HG03457 (cell line): Measurements from ENCODE around the gene GOLGA6C.
"Not testable (repeated sequence)": the region's sequence is repeated elsewhere in the genome, so short reads cannot be mapped to it uniquely, and the experiment has no call there.

Experiments
- ATAC-seq: cut with Tn5 transposase; IDR thresholded peaks from one replicate; pipeline ENCODE4 v1.9.1; 2021; ENCODE audit warnings: moderate number of reproducible peaks; ENCODE audit not compliant: unreplicated experiment

The GOLGA6C gene

DNA sequence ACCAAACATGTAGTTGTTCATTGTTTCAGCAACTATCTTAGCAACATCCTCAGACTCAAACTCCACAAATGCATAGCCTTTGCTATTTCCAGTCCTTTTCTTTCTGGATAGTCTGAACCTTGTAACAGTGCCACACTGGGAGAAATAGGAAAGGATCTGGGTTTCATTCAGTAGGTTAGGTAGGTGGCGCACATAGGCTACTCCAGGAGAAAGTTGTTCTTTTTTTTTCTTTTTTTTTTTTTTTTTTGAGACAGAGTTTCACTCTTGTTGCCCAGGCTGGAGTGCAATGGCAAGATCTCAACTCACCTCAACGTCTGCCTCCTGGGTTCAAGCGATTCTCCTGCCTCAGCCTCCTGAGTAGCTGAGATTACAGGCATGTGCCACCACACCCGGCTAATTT is 5.8 kb upstream of the GOLGA6C start:
- not testable (repeated sequence) for ATAC-seq

DNA sequence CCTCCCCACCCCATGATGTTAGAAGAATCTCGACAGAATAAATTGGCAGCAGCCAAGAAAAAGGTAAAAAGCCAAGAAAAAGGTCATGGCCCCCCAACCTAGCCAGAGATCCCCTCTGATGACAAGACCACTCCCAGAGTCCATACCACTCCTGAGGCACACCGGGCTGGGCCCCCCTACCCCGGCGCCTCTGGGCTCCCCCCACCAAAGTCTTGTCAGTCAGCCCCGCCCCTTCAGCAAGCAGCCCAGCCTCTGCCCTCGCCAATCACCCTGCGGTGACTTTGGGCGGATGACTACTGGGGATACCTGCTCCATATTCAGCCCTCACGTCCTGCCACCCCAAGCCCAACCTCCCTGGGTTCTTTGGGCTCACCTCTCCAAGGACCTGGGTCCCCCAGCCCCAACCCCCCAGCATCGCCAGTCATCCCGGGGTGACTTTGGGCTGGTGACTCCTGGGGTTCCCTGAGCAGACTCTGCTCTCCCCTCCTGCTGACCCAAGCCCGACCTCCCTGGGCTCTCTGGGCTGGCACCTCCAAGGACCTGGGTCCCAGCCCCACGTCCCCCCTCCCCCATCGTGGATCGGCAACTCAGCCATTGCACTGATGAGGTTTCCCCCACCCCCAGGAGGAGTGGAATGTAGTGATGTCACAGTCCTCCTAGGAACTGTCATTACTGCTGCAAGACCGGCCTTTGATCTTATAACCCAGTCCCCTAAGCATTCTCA is 648 bp downstream of the GOLGA6C start:
- ATAC-seq, result not testable (repeated sequence)

DNA sequence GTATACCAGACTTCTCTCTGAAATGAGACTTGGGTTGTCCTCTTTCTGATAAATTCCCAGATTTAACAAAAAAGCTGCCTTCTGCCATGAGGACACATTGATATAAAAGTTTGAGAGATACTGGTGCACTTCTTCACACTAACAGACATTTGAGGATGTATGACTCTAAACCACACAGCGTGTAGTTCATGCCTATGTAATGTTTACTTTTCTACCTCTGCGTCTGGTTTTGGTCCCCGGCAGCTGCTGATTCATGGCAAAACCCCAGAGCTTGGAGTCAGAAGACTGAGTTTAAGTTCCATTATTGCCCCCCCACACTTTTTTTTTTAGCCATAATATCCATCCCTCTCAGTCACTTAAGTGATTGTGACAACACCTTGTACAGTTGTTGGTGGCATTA is 1.7 kb downstream of the GOLGA6C start:
- not testable (repeated sequence) for ATAC-seq

DNA sequence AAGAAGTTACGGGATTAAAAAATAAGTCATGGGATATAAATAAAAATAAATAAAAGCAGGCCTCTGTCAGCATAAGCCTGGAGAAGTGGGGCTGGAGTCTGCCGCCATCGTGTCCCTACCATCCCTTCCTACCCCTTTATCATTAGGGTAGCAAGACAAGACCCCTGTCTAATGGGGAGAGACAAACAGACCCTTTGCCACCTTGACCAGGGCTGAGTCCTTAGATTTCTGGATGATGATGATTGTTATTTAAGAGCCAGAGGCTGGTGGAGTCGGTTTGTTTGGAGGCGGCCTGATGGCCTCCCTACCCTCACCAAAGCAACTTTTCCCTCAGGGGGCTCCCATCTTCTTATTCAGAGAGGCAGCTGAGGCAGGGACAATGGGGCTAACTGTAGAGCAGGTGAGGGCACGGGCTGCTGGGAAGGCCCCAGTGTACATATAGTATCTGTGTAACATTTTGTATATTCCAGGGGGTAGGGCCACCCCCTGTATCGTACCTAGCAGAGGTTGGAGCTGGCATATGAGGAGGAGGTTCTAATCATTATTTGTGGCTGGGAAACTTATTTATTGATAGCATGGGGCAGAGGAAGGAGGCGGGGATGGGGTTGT is 15.7 kb downstream of the GOLGA6C start:
- ATAC-seq, result not testable (repeated sequence)

DNA sequence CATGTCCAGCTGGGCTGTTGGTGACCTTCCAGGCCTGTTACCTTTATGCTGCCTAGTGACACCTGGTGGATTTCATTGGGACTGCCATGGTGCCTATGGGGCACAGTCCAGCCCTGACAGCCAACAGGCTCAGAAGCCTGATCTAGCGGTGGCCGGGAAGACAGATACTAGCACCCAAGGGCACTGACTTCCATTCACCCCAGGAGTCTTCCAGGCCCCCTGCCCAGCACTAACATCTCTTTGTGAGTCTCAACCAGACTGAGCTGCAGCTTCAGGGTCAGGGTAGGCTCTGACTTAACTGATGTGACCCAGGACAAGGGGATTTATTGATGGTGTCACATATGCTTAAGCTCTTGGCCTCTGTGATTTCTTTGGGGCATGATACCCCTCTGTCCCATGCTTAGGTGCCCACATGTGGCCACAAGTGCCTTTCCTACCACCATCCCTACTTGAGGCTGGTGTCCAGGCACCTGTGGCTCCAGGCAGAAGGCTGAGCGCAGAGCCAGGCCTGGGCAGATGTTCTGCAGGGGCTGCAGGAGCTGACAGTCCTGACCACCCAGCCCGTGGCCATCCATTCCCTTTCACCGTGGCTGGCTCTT is 16.5 kb downstream of the GOLGA6C start:
- not testable (repeated sequence) for ATAC-seq

DNA sequence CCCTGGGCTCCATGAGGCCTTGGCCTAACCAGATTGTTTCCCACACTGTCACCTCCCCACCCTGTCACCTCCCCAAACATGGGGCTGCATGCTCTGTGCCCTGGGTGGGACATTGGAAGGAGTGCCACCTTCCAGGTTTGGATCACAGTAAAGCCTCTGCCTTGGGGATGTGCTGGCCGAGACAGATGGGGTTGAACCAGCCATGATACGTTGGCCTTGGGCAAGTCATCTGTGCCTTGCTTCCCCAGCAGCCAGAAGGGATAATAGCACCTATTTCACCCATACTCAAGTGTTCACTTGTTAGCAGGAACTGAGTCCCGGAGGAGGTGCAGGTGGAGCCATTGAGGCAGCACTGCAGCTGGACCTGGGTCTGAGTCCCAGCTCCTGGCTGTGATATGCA is 17.5 kb downstream of the GOLGA6C start:
- not testable (repeated sequence) for ATAC-seq

DNA sequence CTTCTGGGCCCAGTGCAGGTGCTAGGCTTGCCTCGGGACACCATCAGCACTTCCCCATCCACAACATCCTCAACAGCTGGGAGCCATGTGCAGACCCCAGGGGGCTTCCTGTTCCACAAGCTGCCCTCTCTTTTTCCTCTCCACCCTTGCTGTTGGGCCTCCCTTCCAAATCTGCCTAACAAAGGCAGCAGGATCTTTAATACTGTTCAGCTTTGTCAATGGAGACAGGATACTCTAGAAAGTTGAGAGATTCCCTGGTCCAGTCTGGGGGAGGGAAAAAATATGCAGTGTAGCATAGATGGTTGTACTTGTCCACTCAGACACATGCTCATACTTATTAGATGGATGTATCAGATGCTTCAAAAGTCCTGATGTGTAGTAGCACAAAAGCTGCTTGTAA is 20.4 kb downstream of the GOLGA6C start:
- not testable (repeated sequence) for ATAC-seq

DNA sequence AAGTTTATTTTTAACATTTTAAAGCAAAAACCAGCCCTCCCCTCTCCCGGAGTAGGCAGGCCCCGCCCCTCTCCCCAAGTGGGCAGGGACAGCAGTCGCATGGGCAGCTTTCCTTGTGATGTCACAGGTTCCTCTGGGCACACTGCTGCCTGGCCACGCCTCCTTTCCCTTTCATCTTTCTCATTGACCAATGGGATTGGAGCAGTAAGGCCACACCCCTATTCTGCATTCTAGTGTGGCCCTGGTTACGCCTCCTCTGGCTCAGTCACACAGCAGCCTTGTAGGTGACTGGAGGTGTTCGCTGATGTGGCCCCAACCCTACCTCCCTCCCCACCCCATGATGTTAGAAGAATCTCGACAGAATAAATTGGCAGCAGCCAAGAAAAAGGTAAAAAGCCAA is 24.4 kb downstream of the GOLGA6C start, which contains the start of gene GOLGA6D:
TSS of gene GOLGA6D (plus strand) at position 264 of the 400 bp plus-strand sequence. CDS start at position 305, 41 bp downstream.
- ATAC-seq, result not testable (repeated sequence)

DNA sequence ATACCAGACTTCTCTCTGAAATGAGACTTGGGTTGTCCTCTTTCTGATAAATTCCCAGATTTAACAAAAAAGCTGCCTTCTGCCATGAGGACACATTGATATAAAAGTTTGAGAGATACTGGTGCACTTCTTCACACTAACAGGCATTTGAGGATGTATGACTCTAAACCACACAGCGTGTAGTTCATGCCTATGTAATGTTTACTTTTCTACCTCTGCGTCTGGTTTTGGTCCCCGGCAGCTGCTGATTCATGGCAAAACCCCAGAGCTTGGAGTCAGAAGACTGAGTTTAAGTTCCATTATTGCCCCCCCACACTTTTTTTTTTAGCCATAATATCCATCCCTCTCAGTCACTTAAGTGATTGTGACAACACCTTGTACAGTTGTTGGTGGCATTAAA is 26.0 kb downstream of the GOLGA6C start:
- not testable (repeated sequence) for ATAC-seq

DNA sequence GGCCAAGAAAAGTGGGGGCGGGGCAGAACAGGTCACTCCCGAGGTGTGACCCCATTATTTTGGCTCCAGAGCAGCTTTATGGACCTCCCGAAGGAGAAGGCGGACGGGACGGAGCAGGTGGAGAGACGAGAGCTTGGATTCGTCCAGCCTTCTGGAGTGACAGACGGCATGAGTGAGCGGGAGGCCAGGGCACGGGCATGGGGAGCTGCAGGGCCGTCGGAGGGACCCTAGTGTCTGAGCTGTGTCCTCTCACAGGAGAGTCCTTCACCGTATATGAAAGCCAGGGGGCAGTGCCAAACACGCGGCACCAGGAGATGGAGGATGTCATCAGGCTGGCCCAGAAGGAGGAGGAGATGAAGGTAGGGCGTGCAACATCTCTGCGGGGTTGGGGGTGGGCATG is 35.5 kb downstream of the GOLGA6C start:
- not testable (repeated sequence) for ATAC-seq

DNA sequence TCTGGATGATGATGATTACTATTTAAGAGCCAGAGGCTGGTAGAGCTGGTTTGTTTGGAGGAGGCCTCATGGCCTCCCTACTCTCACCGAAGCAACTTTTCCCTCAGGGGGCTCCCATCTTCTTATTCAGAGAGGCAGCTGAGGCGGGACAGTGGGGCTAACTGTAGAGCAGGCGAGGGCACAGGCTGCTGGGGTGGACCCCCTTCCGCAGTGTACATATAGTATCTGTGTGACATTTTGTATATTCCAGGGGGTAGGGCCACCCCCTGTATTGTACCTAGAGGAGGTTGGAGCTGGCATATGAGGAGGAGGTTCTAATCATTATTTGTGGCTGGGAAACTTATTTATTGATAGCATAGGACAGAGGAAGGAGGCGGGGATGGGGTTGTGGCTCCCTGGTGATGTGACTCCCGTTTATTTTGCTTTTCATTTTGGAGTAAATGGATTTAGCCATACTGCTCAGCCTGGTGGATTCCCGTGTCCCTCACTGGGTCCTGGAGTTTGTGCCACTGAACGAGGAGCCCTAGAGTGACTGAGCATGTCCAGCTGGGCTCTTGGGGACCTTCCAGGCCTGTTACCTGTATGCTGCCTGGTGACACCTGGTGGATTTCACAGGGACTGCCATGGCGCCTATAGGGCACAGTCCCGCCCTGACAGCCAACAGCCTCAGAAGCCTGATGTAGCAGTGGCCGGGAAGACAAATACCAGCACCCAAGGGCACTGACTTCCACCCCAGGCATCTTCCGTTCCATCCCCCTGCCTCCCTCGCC is 40.6 kb downstream of the GOLGA6C start:
- not testable (repeated sequence) for ATAC-seq

DNA sequence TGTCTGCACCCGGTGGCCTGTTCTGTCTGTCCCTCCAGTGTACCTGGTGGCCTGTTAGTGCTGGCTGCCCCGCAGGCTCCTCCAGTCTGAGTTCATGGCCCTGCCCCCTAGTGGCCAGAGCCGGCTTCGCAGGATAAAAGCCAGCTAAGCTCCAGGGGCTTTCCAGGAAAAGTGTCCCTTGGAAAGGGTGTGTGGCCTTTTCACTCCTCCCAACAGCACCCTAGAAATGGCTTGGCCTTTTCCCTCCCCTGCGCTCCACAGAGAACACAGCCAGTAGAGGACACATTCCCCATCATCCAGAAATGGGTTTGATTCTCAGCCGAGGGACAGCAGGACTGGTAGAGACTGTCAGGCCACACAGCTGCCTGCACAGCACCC is 41.2 kb downstream of the GOLGA6C start:
- ATAC-seq, result not testable (repeated sequence)

DNA sequence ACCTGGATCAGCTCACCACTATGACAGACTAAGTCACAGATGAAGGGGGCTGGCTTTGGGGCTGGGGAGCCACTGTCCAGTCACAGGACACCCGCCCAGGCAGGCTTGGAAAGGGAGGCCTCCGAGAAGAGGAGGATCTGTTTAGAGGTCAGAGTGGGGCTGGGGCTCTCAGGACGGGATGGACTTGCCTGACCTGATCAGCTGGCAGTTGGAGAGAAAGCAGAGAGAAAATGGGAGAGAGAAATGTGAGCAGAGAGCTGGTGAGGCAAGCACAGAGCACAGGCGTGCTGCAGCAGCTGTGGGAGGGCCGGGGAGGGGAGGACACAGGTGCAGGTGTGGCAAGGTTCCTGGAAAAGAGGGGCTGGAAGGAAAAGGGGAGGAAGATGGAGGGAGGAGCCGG is 41.9 kb downstream of the GOLGA6C start:
- ATAC-seq, result not testable (repeated sequence)

DNA sequence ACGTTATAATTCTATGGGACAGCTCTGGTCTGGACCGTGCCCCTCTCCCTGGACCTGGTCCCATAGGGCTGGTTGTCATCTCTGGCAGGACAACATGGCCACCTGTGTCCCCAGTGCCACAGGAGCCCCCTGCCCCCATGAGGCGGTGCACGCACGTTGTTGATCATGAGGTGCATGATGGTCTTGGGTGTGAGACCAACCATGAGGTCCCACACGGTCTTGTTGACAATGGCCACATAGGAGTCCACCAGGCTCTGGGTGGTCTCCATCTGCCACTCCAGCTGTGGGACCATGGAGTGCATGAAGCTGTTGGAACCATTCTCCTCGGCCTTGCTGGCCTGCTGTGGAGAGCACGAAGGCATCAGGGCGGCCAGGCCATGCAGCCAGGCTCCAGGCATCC is 44.2 kb downstream of the GOLGA6C start:
- no peak for ATAC-seq

DNA sequence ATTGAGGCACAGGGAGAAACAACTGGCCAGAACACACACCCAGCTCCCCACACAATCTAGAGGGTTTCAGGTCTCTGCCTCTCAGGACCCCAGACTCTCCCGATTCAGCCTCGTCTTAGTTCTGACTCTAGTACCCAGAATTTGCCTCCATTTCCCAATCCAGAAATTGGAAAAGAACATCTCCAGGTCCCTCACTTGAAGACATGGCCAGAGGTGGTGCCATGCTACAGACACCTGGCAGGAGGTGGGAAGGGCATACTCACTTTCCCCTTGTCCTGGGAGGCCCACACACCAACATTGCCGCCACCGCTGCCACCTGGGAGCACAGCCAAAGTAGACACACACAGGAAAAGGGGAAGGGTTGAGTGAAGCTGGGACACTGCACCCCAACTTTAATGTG is 44.6 kb downstream of the GOLGA6C start:
- ATAC-seq, result not testable (repeated sequence)

DNA sequence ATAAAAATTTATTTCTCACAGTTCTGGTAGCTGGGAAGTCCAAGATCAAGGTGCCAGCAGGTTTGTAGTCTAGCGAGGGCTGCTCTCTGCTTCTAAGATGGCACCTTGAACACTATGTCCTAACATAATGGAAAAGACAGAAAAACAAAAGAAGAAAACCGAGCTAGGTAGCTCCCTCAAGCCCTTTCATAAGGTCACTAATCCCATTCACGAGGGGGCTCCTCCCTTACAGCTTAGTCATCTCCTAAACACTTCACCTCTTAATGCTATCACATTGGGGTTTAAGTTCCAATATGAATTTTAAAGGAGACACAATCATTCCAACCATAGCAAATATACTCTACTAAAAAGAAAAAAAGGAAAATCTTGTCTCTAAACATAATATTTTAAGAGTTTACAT is 48.1 kb downstream of the GOLGA6C start:
- no peak for ATAC-seq

DNA sequence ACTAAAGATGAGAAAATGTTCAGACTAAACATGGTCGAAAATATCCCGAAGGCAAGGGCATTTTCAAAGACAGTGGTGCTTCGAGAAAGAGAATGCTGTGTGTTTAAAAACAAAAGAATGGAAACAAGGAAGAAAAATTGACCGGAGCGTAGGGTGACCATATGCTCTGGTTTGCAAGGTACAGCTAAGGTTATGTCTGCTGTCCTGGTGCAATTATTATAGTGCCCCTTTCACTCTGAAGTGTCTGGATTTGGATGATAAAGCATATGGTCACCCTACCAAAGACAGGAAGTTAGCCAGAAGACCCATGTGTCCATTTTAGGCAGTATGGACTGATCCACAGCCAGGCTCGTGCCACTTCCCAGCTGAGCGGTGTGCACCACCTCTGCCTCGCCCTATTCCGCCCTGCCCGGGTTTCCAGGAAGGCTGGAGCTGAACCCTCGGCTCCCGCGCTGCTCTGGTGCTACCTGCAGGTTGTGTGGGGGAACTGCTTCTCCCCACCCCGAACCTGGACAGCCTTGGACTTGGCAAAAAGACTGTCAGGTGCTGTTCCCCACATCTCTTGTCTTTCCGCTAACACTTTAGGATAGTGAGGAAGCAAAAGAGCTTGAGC is 49.8 kb downstream of the GOLGA6C start:
- no peak for ATAC-seq

DNA sequence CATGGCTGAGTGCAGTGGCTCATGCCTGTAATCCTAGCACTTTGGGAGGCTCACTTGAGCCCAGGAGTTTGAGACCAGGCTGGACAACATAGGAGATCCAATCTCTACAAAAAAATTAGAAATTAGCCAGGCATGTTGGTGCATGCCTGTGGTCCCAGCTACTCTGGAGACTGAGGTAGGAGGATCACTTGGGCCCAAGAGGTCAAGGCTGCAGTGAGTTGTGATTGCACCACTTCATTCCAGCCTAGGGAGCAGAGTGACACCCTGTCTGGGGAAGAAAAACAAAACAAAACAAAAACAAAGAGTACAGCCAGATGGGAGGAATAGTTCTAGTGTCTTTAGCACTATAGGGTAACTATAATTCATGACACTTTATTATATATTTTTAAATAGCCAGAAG is 51.6 kb downstream of the GOLGA6C start:
- no peak for ATAC-seq

DNA sequence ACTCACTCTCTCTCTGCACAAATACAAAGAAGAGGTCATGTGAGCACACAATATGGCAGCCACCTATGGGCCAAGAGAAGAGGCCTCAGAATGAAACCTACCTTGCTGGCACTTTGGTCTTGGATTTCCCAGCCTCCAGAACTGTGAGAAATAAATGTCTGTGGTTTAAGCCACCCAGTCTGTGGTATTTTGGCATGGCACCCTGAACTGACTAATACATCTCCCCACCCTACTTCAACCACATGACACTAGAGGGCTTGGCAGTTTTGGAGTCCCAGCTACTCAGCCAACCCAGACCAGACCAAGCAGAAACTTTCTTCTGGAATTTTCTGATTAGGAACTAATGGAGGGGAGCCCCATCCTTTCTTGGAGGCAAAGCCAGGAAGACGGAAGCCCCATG is 54.4 kb downstream of the GOLGA6C start:
- ATAC-seq, result not testable (repeated sequence)

DNA sequence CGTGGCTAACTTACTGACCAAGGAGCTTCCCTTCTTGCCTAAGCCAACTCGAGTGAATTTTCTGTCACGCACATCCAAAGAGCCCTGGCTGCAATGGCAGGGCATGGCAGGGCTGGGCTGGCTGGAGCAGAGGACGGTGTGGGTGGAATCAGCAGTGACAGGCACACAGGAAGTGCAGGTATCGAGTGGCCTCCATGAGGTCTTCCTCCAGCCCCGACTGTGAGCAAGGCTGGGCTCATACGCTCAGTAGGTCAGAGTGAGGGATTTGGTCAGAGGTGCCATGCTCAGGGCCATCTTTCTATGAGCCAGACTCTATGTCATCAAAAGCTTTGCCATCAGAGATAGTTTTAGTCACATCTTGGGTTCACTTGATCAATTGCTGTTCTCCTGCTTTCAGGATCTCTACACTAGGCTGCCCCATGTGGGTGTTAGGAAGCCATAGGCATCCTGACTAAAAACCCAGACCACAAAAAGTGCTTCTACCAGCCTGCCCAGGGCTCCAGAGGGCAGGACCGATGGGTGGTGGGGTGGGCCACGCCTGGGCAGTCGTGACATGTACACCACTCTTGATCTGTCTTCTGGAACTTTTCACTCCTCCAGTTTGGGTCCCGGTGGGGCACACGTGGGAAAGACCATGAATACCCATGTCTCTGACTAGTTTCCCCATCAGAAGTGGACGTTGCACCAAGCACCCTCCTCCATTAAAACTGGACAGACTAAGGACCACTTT is 55.1 kb downstream of the GOLGA6C start:
- ATAC-seq, result no peak
